Stimulated activated memory B cell treated with anti-CD40 and anti-IgM and Interleukin-4, amounts not matched to agents 10 μg/mL and 1 μg/mL and 100 μg/mL, for 72 hours (primary cell): Measurements from ENCODE around the gene MAB21L3.

Experiments
- ATAC-seq: fragments of 150-1000 bp; cut with Tn5 transposase; 2 replicates; pipeline ENCODE4 v1.10.0; 2021
- H3K27ac Mint-ChIP-seq: one replicate; pipeline ENCODE4 v1.8.0; 2022; ENCODE audit warnings: mild to moderate bottlenecking, mixed read lengths
- H3K27me3 Mint-ChIP-seq: one replicate; pipeline ENCODE4 v1.8.0; 2022; ENCODE audit warnings: mixed read lengths
- H3K36me3 Mint-ChIP-seq: one replicate; pipeline ENCODE4 v1.8.0; 2022; ENCODE audit warnings: mixed read lengths
- H3K4me1 Mint-ChIP-seq: one replicate; pipeline ENCODE4 v1.8.0; 2022; ENCODE audit warnings: mixed read lengths
- H3K4me3 Mint-ChIP-seq: one replicate; pipeline ENCODE4 v1.8.0; 2022; ENCODE audit warnings: mild to moderate bottlenecking, moderate library complexity, mixed read lengths
- H3K9me3 Mint-ChIP-seq: one replicate; pipeline ENCODE4 v1.8.0; 2022; ENCODE audit warnings: mixed read lengths

Gene MAB21L3

GRCh38 chr1:116110567-116111523, at the start of gene MAB21L3:
Gene MAB21L3, plus strand, starts transcription at chr1:116111399. Its CDS starts 1,217 bp downstream, at chr1:116112616.
- peak; percentile 65 for ATAC-seq
- Mint-ChIP-seq H3K36me3 (no peaks in the 10 kb centered on the region), H3K27me3 (peaks cover 37% of the 10 kb centered on the region)

GRCh38 chr1:116062201-116062600, 49.0 kb upstream of the MAB21L3 start:
- no peak overlapping the region for H3K27ac Mint-ChIP-seq
- ATAC-seq, result peak; percentile 16
- H3K4me3 Mint-ChIP-seq, result no peak overlapping the region
- peaks cover 7% of the 10 kb centered on the region for H3K9me3 Mint-ChIP-seq
- H3K4me1 Mint-ChIP-seq, result no peaks in the 10 kb centered on the region
- no peaks in the 10 kb centered on the region for H3K27me3 Mint-ChIP-seq
- peaks cover 31% of the 10 kb centered on the region for H3K36me3 Mint-ChIP-seq

More at GRCh38 chr1:116110567-116111523, at the start of gene MAB21L3:
- peaks cover 9% of the 10 kb centered on the region for H3K4me1 Mint-ChIP-seq
- no peaks in the 10 kb centered on the region for H3K9me3 Mint-ChIP-seq
- H3K27ac Mint-ChIP-seq, result peak within 1 kb of the TSS; percentile 10
- peak within 1 kb of the TSS; percentile 8 for H3K4me3 Mint-ChIP-seq

GRCh38 chr1:116064616-116065015, 46.6 kb upstream of the MAB21L3 start:
- no peak overlapping the region for H3K4me3 Mint-ChIP-seq
- H3K27ac Mint-ChIP-seq, result no peak overlapping the region
- H3K4me1 Mint-ChIP-seq, result no peaks in the 10 kb centered on the region
- H3K9me3 Mint-ChIP-seq, result no peaks in the 10 kb centered on the region
- H3K27me3 Mint-ChIP-seq, result no peaks in the 10 kb centered on the region
- peaks cover 40% of the 10 kb centered on the region for H3K36me3 Mint-ChIP-seq
- no peak for ATAC-seq

DNA sequence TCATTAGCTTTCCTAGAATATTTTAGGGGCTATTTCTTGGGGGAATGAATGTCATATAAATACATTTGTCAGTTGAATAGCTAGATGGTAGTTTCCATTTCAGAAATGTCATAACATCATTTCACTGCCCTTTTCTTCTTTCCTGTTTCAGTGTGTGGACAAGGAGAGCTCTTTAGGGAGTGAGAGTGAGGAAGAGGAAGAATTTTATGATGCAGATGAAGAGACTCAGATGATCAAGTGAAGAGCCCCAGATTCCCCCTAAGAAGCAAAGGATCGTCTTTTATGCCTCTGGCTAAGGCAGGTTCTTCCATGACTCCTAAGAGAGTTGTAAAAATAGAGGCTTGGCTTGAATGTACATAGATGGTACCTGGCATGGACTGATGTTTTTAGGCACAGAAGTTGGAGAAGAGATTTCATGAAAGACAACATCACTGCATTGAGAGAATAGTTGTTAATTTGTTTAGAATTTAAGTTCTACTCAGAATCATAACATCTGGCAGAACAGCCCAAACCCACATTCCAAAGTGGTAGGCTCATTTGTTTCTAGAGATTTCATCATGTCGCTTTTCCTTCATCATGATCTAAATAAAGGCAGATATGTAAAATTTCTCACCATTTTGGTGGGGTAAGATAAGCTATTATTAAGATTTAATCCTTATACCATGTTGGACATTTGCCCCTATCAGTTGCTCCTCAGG, 44.2 kb upstream of the MAB21L3 start:
- no peaks in the 10 kb centered on the region for H3K4me1 Mint-ChIP-seq
- no peak overlapping the region for H3K4me3 Mint-ChIP-seq
- peaks cover 46% of the 10 kb centered on the region for H3K36me3 Mint-ChIP-seq
- H3K27me3 Mint-ChIP-seq, result no peaks in the 10 kb centered on the region
- H3K9me3 Mint-ChIP-seq, result no peaks in the 10 kb centered on the region
- ATAC-seq, result no peak
- H3K27ac Mint-ChIP-seq, result no peak overlapping the region

- H3K27ac Mint-ChIP-seq, result no peak overlapping the region
- no peaks in the 10 kb centered on the region for H3K9me3 Mint-ChIP-seq
- H3K36me3 Mint-ChIP-seq, result peaks cover 46% of the 10 kb centered on the region
- H3K4me3 Mint-ChIP-seq, result no peak overlapping the region
- no peaks in the 10 kb centered on the region for H3K27me3 Mint-ChIP-seq
- no peak for ATAC-seq
- no peaks in the 10 kb centered on the region for H3K4me1 Mint-ChIP-seq
These were observed 43.7 kb upstream of the MAB21L3 start for GRCh38 chr1:116067566-116067890.

GRCh38 chr1:116075575-116075974, 35.6 kb upstream of the MAB21L3 start:
- H3K9me3 Mint-ChIP-seq, result peaks cover 1% of the 10 kb centered on the region
- no peak overlapping the region for H3K4me3 Mint-ChIP-seq
- ATAC-seq, result no peak
- H3K27me3 Mint-ChIP-seq, result no peaks in the 10 kb centered on the region
- no peak overlapping the region for H3K27ac Mint-ChIP-seq
- no peaks in the 10 kb centered on the region for H3K36me3 Mint-ChIP-seq
- no peaks in the 10 kb centered on the region for H3K4me1 Mint-ChIP-seq

GRCh38 chr1:116075990-116076389, 35.2 kb upstream of the MAB21L3 start:
- H3K27me3 Mint-ChIP-seq, result no peaks in the 10 kb centered on the region
- peaks cover 4% of the 10 kb centered on the region for H3K9me3 Mint-ChIP-seq
- no peak overlapping the region for H3K4me3 Mint-ChIP-seq
- no peak for ATAC-seq
- H3K27ac Mint-ChIP-seq, result no peak overlapping the region
- H3K4me1 Mint-ChIP-seq, result no peaks in the 10 kb centered on the region
- H3K36me3 Mint-ChIP-seq, result no peaks in the 10 kb centered on the region

DNA sequence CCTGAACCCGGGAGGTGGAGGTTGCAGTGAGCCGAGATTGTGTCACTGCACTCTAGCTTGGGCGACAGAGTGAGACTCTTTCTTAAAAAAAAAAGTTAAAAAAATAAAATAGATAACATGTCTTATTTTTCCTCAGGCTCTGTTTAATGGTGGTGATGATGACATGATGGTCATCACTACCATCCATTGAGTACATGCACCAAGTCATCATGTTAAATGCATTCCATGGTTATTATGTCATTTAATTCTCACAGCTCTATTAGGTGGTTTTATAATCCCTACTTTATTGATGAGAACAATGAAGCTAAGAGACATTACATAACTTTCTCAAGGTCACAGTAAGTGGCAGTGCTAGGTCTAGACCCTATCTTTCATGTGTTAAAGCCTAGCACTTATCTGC, 34.4 kb upstream of the MAB21L3 start:
- H3K4me1 Mint-ChIP-seq, result no peaks in the 10 kb centered on the region
- H3K27ac Mint-ChIP-seq, result no peak overlapping the region
- H3K9me3 Mint-ChIP-seq, result peaks cover 4% of the 10 kb centered on the region
- no peaks in the 10 kb centered on the region for H3K27me3 Mint-ChIP-seq
- no peaks in the 10 kb centered on the region for H3K36me3 Mint-ChIP-seq
- ATAC-seq, result no peak
- no peak overlapping the region for H3K4me3 Mint-ChIP-seq

GRCh38 chr1:116078699-116079223, 32.4 kb upstream of the MAB21L3 start:
- H3K4me3 Mint-ChIP-seq, result no peak overlapping the region
- no peaks in the 10 kb centered on the region for H3K36me3 Mint-ChIP-seq
- no peaks in the 10 kb centered on the region for H3K27me3 Mint-ChIP-seq
- no peak overlapping the region for H3K27ac Mint-ChIP-seq
- H3K9me3 Mint-ChIP-seq, result peaks cover 4% of the 10 kb centered on the region
- no peaks in the 10 kb centered on the region for H3K4me1 Mint-ChIP-seq
- ATAC-seq, result no peak

- Mint-ChIP-seq H3K9me3 (peaks cover 19% of the 10 kb centered on the region), H3K27me3 (peaks cover 31% of the 10 kb centered on the region), H3K4me3 (no peak overlapping the region), H3K4me1 (no peaks in the 10 kb centered on the region), H3K36me3 (peaks cover 49% of the 10 kb centered on the region), H3K27ac (no peak overlapping the region)
- ATAC-seq, result no peak
These were observed 23.6 kb upstream of the MAB21L3 start for GRCh38 chr1:116087628-116088027.

DNA sequence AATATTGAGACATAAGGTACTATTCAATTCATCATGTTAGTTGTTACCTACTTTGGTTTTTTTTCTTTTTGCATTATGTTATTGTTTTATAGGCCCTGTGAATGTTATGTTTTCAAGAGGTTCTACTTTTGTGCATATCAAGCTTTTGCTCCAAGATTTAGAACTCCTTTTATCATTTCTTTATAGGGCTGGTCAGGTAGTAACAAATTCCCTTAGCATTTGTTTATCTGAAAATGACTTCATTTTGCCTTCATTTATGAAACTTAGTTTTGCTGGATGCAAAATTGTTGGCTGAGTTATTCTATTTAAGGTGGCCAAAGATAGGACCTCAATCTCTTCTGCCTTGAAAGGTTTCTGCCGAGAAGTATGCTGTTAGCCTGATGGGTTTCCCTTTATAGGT, 21.3 kb upstream of the MAB21L3 start:
- H3K4me1 Mint-ChIP-seq, result no peaks in the 10 kb centered on the region
- H3K27ac Mint-ChIP-seq, result no peak overlapping the region
- no peak overlapping the region for H3K4me3 Mint-ChIP-seq
- H3K27me3 Mint-ChIP-seq, result peaks cover 31% of the 10 kb centered on the region
- H3K9me3 Mint-ChIP-seq, result peaks cover 26% of the 10 kb centered on the region
- ATAC-seq, result no peak
- peaks cover 66% of the 10 kb centered on the region for H3K36me3 Mint-ChIP-seq

DNA sequence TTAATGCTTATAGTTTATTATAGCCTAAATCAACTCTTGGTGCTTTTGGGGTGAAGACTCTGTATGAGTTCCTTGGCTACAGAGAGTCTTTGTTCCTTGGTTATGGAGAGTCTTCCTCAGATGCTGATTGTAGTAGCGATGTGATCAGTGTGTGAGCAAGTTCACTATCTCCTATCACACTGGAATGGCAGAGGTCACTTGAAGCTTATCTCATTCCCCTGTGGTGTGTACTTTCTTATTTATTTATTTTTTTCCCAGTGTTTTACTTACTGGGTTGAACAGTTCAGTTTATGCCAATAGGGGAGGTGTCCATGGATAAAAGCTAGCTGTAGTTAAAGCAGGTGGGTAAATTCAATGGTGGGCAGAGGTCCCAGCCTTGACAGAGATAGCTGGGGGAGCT, 20.1 kb upstream of the MAB21L3 start:
- Mint-ChIP-seq H3K4me3 (no peak overlapping the region), H3K27ac (no peak overlapping the region), H3K36me3 (peaks cover 67% of the 10 kb centered on the region), H3K4me1 (no peaks in the 10 kb centered on the region), H3K9me3 (peaks cover 28% of the 10 kb centered on the region), H3K27me3 (peaks cover 28% of the 10 kb centered on the region)
- ATAC-seq, result no peak

DNA sequence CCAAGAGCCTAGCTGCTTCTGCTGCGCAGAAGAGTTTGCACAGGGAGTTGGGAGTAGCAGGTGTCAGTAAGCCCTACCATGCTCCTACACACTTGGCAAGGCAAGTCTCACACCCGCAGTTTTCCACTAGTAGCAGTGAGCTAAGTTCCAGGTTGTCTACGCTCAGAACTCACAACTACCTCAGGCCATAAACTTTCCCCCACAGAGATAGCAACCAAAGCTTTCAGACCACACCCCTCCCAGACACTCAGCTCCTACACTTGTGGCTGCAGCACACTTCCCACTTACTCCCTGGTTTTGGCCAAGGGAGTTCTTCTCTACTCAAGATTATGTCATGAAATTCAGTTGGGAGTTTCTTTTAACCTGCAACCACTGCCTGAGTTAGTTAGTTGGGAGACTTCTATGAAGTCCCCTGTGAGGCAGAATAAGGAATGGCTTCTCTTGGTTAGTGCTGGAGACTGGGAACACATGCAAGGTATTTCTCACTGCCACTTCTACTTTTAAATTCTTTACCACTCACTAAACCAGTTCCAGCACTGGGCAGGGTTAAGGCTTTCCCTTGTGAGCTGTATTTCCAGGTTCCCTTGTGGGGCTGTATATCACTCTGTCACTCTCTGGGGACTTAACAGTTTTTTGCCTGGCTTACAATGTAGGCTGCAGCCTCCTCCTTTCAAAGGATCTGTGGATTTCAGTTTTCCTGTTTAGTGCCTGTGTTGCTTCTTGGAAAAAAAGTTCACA, 18.3 kb upstream of the MAB21L3 start:
- no peak overlapping the region for H3K27ac Mint-ChIP-seq
- ATAC-seq, result no peak
- H3K36me3 Mint-ChIP-seq, result peaks cover 55% of the 10 kb centered on the region
- peaks cover 31% of the 10 kb centered on the region for H3K9me3 Mint-ChIP-seq
- H3K27me3 Mint-ChIP-seq, result peaks cover 10% of the 10 kb centered on the region
- no peaks in the 10 kb centered on the region for H3K4me1 Mint-ChIP-seq
- no peak overlapping the region for H3K4me3 Mint-ChIP-seq

DNA sequence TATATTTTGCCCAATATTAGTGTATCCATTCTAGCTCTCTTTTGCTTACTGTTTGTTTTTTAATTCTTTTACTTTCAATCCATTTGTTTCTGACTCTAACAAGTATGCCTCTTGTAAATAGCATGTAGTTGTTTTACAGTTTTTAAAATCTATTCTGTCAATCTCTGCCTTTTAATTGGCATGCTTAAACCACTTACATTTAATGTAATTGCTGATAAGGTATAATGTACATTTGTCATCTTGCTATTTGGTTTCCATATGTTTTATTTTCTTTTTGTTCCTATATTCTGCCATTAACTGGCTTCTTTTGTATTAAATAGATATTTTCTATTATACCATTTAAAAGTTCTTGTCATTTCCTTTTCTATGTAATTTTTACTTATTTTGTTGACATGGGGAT, 16.2 kb upstream of the MAB21L3 start:
- H3K4me1 Mint-ChIP-seq, result no peaks in the 10 kb centered on the region
- H3K27me3 Mint-ChIP-seq, result no peaks in the 10 kb centered on the region
- H3K9me3 Mint-ChIP-seq, result peaks cover 18% of the 10 kb centered on the region
- no peak overlapping the region for H3K4me3 Mint-ChIP-seq
- no peak overlapping the region for H3K27ac Mint-ChIP-seq
- H3K36me3 Mint-ChIP-seq, result peaks cover 34% of the 10 kb centered on the region
- ATAC-seq, result no peak

- Mint-ChIP-seq H3K27ac (no peak overlapping the region), H3K4me1 (no peaks in the 10 kb centered on the region), H3K36me3 (peaks cover 27% of the 10 kb centered on the region), H3K9me3 (peaks cover 12% of the 10 kb centered on the region), H3K4me3 (no peak overlapping the region), H3K27me3 (no peaks in the 10 kb centered on the region)
- ATAC-seq, result no peak
These were observed 15.1 kb upstream of the MAB21L3 start for GRCh38 chr1:116096013-116096618.
